Loucy (cell line): Measurements from ENCODE around the gene CFAP251.

Experiments
- H2AFZ ChIP-seq: fragments of 200-600 bp; sonication (generic); 2 replicates; pipeline ENCODE4 v1.6.0; 2016; ENCODE audit warnings: antibody characterized with exemption, mild to moderate bottlenecking, low read length, moderate library complexity
- H3F3A ChIP-seq: fragments of 200-600 bp; 2 replicates; pipeline ENCODE4 v1.6.0; 2016; ENCODE audit warnings: antibody characterized with exemption, low read depth, mild to moderate bottlenecking
- H3K27me3 ChIP-seq: fragments of 200-600 bp; sonication (generic); 2 replicates; pipeline ENCODE4 v1.6.1; 2014; ENCODE audit warnings: low read length, mild to moderate bottlenecking; ENCODE audit not compliant: insufficient read depth, poor library complexity, severe bottlenecking
- H3K36me3 ChIP-seq: fragments of 200-600 bp; sonication (generic); 2 replicates; pipeline ENCODE4 v1.6.1; 2016; ENCODE audit warnings: low read length; ENCODE audit not compliant: insufficient read depth
- H3K4me1 ChIP-seq: fragments of 200-600 bp; sonication (generic); 2 replicates; pipeline ENCODE4 v1.5.1; 2014; ENCODE audit warnings: low read length, mild to moderate bottlenecking; ENCODE audit not compliant: insufficient read depth, poor library complexity, severe bottlenecking
- H3K4me2 ChIP-seq: fragments of 200-600 bp; sonication (generic); 2 replicates; pipeline ENCODE4 v1.6.0; 2014; ENCODE audit warnings: antibody characterized with exemption, low read length, low read depth, mild to moderate bottlenecking; ENCODE audit not compliant: poor library complexity, severe bottlenecking
- H3K4me3 ChIP-seq: fragments of 200-600 bp; sonication (generic); 2 replicates; pipeline ENCODE4 v1.5.1; 2014; ENCODE audit warnings: low read length, mild to moderate bottlenecking, mixed read lengths; ENCODE audit not compliant: poor library complexity, severe bottlenecking
- H3K79me2 ChIP-seq: fragments of 200-600 bp; sonication (generic); 2 replicates; pipeline ENCODE4 v1.6.1; 2014; ENCODE audit warnings: low read length; ENCODE audit not compliant: insufficient read depth
- H3K9ac ChIP-seq: fragments of 200-600 bp; sonication (generic); 2 replicates; pipeline ENCODE4 v1.6.0; 2014; ENCODE audit warnings: mild to moderate bottlenecking, low read depth, low read length, moderate library complexity; ENCODE audit not compliant: poor library complexity, severe bottlenecking
- H3K9me2 ChIP-seq: fragments of 200-600 bp; sonication (generic); replicated peaks from 2 replicates; pipeline ENCODE4 v1.6.1; 2016; ENCODE audit warnings: low read depth, low read length, mixed read lengths
- H3K9me3 ChIP-seq: fragments of 200-600 bp; sonication (generic); 2 replicates; pipeline ENCODE4 v1.6.1; 2014; ENCODE audit warnings: mild to moderate bottlenecking, antibody characterized with exemption, low read length, low read depth; ENCODE audit not compliant: insufficient read depth
- H4K20me1 ChIP-seq: fragments of 200-600 bp; sonication (generic); 2 replicates; pipeline ENCODE4 v1.6.0; 2014; ENCODE audit warnings: antibody characterized with exemption, low read length, mild to moderate bottlenecking; ENCODE audit not compliant: insufficient read depth, poor library complexity, severe bottlenecking
- EZH2phosphoT487 ChIP-seq: fragments of 200-600 bp; IDR thresholded peaks from 2 replicates; pipeline ENCODE4 v1.6.1; 2018; ENCODE audit warnings: antibody characterized with exemption, mild to moderate bottlenecking, moderate library complexity, borderline replicate concordance
- TF ChIP-seq, protein P1 (sequence below): fragments of 200-600 bp; sonication (generic); conservative IDR thresholded peaks from 2 replicates; pipeline ENCODE4 v1.5.1; 2014; ENCODE audit warnings: mild to moderate bottlenecking, antibody characterized with exemption, low read length

Gene CFAP251

DNA sequence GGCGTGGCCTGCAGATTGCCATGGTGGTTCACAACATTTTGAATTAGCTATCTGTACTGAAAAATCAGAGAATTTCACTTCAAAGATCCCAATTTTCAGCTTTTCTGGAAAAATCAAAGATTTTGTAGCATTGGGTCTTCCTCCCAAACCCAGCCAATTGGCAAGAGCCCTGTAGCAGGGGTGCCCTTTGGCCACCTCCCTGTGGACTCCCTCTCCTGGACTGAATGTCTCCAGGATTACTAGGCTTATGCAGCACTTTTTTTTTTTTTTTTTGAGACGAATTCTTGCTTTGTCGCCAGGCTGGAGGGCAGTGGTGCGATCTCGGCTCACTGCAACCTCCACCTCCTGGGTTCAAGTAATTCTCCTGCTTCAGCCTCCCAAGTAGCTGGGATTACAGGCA lies 20.1 kb upstream of the CFAP251 start:
- H4K20me1 ChIP-seq = peaks cover 10% of the 10 kb centered on the region
- H3K4me1 ChIP-seq = peaks cover 11% of the 10 kb centered on the region
- no peaks in the 10 kb centered on the region for H3F3A ChIP-seq
- no peak overlapping the region for H3K4me3 ChIP-seq
- no peaks in the 10 kb centered on the region for H3K9me3 ChIP-seq
- no peak overlapping the region for H3K4me2 ChIP-seq
- no peak overlapping the region for H2AFZ ChIP-seq
- no peaks in the 10 kb centered on the region for H3K27me3 ChIP-seq
- no peak overlapping the region for H3K9ac ChIP-seq
- H3K36me3 ChIP-seq = peaks cover 60% of the 10 kb centered on the region; the same call in 1 of the 2 replicates
- TF ChIP-seq, protein P1, sequence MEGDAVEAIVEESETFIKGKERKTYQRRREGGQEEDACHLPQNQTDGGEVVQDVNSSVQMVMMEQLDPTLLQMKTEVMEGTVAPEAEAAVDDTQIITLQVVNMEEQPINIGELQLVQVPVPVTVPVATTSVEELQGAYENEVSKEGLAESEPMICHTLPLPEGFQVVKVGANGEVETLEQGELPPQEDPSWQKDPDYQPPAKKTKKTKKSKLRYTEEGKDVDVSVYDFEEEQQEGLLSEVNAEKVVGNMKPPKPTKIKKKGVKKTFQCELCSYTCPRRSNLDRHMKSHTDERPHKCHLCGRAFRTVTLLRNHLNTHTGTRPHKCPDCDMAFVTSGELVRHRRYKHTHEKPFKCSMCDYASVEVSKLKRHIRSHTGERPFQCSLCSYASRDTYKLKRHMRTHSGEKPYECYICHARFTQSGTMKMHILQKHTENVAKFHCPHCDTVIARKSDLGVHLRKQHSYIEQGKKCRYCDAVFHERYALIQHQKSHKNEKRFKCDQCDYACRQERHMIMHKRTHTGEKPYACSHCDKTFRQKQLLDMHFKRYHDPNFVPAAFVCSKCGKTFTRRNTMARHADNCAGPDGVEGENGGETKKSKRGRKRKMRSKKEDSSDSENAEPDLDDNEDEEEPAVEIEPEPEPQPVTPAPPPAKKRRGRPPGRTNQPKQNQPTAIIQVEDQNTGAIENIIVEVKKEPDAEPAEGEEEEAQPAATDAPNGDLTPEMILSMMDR = no peak
- TF ChIP-seq EZH2phosphoT487 = no peak
- H3K79me2 ChIP-seq = peaks cover 12% of the 10 kb centered on the region; the same call in 1 of the 2 replicates
- H3K9me2 ChIP-seq = no peaks in the 10 kb centered on the region

DNA sequence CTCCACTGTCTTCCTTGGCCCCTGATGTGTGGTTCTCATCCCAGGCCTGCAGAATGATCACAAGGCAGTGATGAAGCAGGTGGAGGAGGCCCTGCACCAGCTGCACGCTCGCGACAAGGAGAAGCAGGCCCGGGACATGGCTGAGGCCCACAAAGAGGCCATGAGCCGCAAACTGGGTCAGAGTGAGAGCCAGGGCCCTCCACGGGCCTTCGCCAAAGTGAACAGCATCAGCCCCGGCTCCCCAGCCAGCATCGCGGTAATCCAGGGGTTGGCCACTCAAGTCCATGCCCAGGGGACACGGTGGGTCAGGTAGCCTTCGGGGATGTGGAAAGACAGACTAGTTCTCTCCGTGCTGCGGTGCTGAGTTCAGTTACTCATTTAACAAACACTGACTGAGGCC lies 18.8 kb upstream of the CFAP251 start:
- H3K4me3 ChIP-seq = no peak overlapping the region
- no peak overlapping the region for H3K4me2 ChIP-seq
- H4K20me1 ChIP-seq = no peaks in the 10 kb centered on the region
- H3K9ac ChIP-seq = no peak overlapping the region
- no peaks in the 10 kb centered on the region for H3K9me3 ChIP-seq
- no peaks in the 10 kb centered on the region for H3K4me1 ChIP-seq
- peaks cover under 1% of the 10 kb centered on the region; the same call in 1 of the 2 replicates for H3K79me2 ChIP-seq
- TF ChIP-seq, protein P1 = no peak
- no peak for TF ChIP-seq EZH2phosphoT487
- peaks cover 67% of the 10 kb centered on the region; the same call in 1 of the 2 replicates for H3K36me3 ChIP-seq
- H3K27me3 ChIP-seq = no peaks in the 10 kb centered on the region
- no peak overlapping the region for H2AFZ ChIP-seq
- no peaks in the 10 kb centered on the region for H3F3A ChIP-seq
- no peaks in the 10 kb centered on the region for H3K9me2 ChIP-seq

- no peak overlapping the region for H2AFZ ChIP-seq
- no peaks in the 10 kb centered on the region for H3K9me2 ChIP-seq
- TF ChIP-seq EZH2phosphoT487 = no peak
- TF ChIP-seq, protein P1 = no peak
- no peaks in the 10 kb centered on the region for H3K4me1 ChIP-seq
- H3K79me2 ChIP-seq = no peaks in the 10 kb centered on the region
- H3K4me2 ChIP-seq = no peak overlapping the region
- H3K9me3 ChIP-seq = no peaks in the 10 kb centered on the region
- peaks cover 55% of the 10 kb centered on the region; the same call in 1 of the 2 replicates for H3K36me3 ChIP-seq
- no peaks in the 10 kb centered on the region for H3F3A ChIP-seq
- H4K20me1 ChIP-seq = no peaks in the 10 kb centered on the region
- no peaks in the 10 kb centered on the region for H3K27me3 ChIP-seq
- no peak overlapping the region for H3K4me3 ChIP-seq
- H3K9ac ChIP-seq = no peak overlapping the region
These were observed 15.2 kb upstream of the CFAP251 start for GRCh38 chr12:121903202-121903601.
